Right atrium auricular region (tissue), 2 donors: ENCODE results near the gene HSD3B7. TPM values are rescaled to one million over a fixed set of nuclear protein-coding genes. Genes with fewer than 3 reads are reported as not detected.

ENCODE experiments used
- DNase-seq: peaks from one replicate; pipeline ENCODE4 v3.0.0-alpha.2; 2019; ENCODE audit warnings: low spot score
- H3K27ac ChIP-seq, 2 donors: fragments of 200-600 bp; sonication (generic); 1 replicate in 1 of 2; 2 replicates in 1 of 2; pipeline ENCODE4 v1.5.1; 2016 to 2019
- H3K27me3 ChIP-seq, 2 donors: fragments of 200-600 bp; sonication (generic); one replicate each; pipeline versions ENCODE4 v1.5.1 to v1.6.0; 2017 to 2019
- H3K36me3 ChIP-seq: fragments of 200-600 bp; sonication (generic); one replicate; pipeline ENCODE4 v1.5.1; 2016
- H3K4me1 ChIP-seq, 2 donors: fragments of 200-600 bp; sonication (generic); one replicate each; pipeline versions ENCODE4 v1.5.1 to v1.6.0; 2017 to 2019
- H3K4me3 ChIP-seq, 2 donors: fragments of 200-600 bp; sonication (generic); 1 replicate in 1 of 2; 2 replicates in 1 of 2; pipeline ENCODE4 v1.5.1; 2017 to 2019; ENCODE audit warnings: mild to moderate bottlenecking in 1 of 2, moderate library complexity in 1 of 2
- H3K9me3 ChIP-seq, 2 donors: fragments of 200-600 bp; sonication (generic); one replicate each; pipeline ENCODE4 v1.5.1; 2019
- total RNA-seq, 2 donors: library from RNA; depleted of rRNA; stranded (reverse); fragments of >200 nt; gene quantifications; one replicate each; pipeline ENCODE4 v1.1.0, GENCODE V29; 2016
- TF ChIP-seq, protein P1 (sequence below), 2 donors: fragments of 200-600 bp; sonication (generic); IDR thresholded peaks; one replicate each; pipeline ENCODE4 v1.5.1; 2019; ENCODE audit warnings: antibody characterized with exemption in 2 of 2

Gene HSD3B7
- total RNA-seq, 2 donors from 2014 or later = 6.0 to 8.5 TPM

DNA sequence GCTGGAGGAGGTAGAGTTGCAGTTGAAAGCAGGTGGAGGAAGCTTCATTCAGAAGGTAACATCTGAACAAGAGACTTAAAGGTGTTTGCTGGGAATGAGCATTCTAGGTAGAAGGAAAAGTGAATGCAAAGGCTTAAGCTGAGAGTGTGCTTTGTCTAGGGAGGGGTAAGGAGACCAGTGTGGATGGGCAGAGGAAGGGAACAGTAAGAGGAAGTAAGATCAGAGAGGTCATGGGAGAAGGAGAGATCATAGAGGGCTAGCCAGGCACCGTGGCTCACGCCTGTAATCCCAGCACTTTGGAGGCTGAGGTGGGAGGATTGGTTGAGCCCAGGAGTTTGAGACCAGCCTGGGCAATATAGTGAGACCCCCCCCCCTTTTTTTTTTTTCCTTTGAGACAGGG lies 51.7 kb downstream of the HSD3B7 start:
- peaks cover 66% of the 10 kb centered on the region for H3K36me3 ChIP-seq
- H3K4me1 ChIP-seq = peaks cover 0 to 15% of the 10 kb centered on the region in 2 donors
- DNase-seq = no peak
- no peak overlapping the region for H3K4me3 ChIP-seq
- TF ChIP-seq, protein P1, sequence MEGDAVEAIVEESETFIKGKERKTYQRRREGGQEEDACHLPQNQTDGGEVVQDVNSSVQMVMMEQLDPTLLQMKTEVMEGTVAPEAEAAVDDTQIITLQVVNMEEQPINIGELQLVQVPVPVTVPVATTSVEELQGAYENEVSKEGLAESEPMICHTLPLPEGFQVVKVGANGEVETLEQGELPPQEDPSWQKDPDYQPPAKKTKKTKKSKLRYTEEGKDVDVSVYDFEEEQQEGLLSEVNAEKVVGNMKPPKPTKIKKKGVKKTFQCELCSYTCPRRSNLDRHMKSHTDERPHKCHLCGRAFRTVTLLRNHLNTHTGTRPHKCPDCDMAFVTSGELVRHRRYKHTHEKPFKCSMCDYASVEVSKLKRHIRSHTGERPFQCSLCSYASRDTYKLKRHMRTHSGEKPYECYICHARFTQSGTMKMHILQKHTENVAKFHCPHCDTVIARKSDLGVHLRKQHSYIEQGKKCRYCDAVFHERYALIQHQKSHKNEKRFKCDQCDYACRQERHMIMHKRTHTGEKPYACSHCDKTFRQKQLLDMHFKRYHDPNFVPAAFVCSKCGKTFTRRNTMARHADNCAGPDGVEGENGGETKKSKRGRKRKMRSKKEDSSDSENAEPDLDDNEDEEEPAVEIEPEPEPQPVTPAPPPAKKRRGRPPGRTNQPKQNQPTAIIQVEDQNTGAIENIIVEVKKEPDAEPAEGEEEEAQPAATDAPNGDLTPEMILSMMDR (IDR thresholded peaks at IDR 0.05) = no peak
- H3K27me3 ChIP-seq = no peaks in the 10 kb centered on the region
- no peaks in the 10 kb centered on the region for H3K9me3 ChIP-seq
- no peak overlapping the region for H3K27ac ChIP-seq

Other genes starting within 250 kb of the HSD3B7 start
- 10 to 100 TPM; 16.0 to 22.1 TPM for gene PHKG2, start 236.8 kb upstream of the HSD3B7 start, total RNA-seq
- under 1 TPM; 0.37 to 0.83 TPM for gene CFAP119, start 223.1 kb upstream of the HSD3B7 start, total RNA-seq
- gene RNF40, start 222.9 kb upstream of the HSD3B7 start, total RNA-seq = 10 to 100 TPM; 48.5 to 59.5 TPM
- 10 to 100 TPM; 21.2 to 22.9 TPM for gene ZNF629, start 198.0 kb upstream of the HSD3B7 start, total RNA-seq
- gene BCL7C, start 91.1 kb upstream of the HSD3B7 start, total RNA-seq = 10 to 100 TPM; 21.1 to 35.1 TPM
- 1 to 10 TPM; 6.5 to 7.6 TPM for gene CTF1, start 88.6 kb upstream of the HSD3B7 start, total RNA-seq
- gene FBXL19, start 61.6 kb upstream of the HSD3B7 start, total RNA-seq = 1 to 10 TPM; 5.7 to 7.9 TPM
- 10 to 100 TPM; 22.4 to 23.0 TPM for gene ORAI3, start 36.1 kb upstream of the HSD3B7 start, total RNA-seq
- 1 to 10 TPM; 3.8 to 8.6 TPM for gene SETD1A, start 27.5 kb upstream of the HSD3B7 start, total RNA-seq
- gene STX1B, start 25.4 kb downstream of the HSD3B7 start, total RNA-seq = 1 to 10 TPM; 1.3 to 2.1 TPM
- 10 to 100 TPM; 17.1 to 23.8 TPM for gene STX4, start 48.4 kb downstream of the HSD3B7 start, total RNA-seq
- gene ZNF668, start 89.0 kb downstream of the HSD3B7 start, total RNA-seq = 1 to 10 TPM; 7.4 to 9.2 TPM
- 10 to 100 TPM in 1 of 2 donors, 1 to 10 TPM in 1; 6.2 to 10.8 TPM for gene ZNF646, start 89.2 kb downstream of the HSD3B7 start, total RNA-seq
- gene PRSS53, start 103.7 kb downstream of the HSD3B7 start, total RNA-seq = under 1 TPM; 0.15 to 0.43 TPM
- gene VKORC1, start 109.6 kb downstream of the HSD3B7 start, total RNA-seq = 10 to 100 TPM; 64.9 to 71.8 TPM
- 10 to 100 TPM; 52.0 to 62.3 TPM for gene BCKDK, start 123.2 kb downstream of the HSD3B7 start, total RNA-seq
- 10 to 100 TPM; 58.0 to 64.3 TPM for gene KAT8, start 132.5 kb downstream of the HSD3B7 start, total RNA-seq
- 1 to 10 TPM in 1 of 2 donors, not detected in 1; 2.4 TPM for gene PRSS8, start 150.5 kb downstream of the HSD3B7 start, total RNA-seq
- 1 to 10 TPM; 1.3 to 1.9 TPM for gene PRSS36, start 164.9 kb downstream of the HSD3B7 start, total RNA-seq
- 10 to 100 TPM; 16.9 to 34.3 TPM for gene FUS, start 194.9 kb downstream of the HSD3B7 start, total RNA-seq
- 10 to 100 TPM in 1 of 2 donors, 1 to 10 TPM in 1; 7.9 to 13.8 TPM for gene PYCARD, start 217.6 kb downstream of the HSD3B7 start, total RNA-seq
- under 1 TPM; 0.04 to 0.11 TPM for gene TRIM72, start 228.9 kb downstream of the HSD3B7 start, total RNA-seq
- gene PYDC1, start 231.9 kb downstream of the HSD3B7 start, total RNA-seq = not detected